Right ventricle myocardium superior (tissue), 1 donor: ENCODE data around the gene STAT2. TPM values are rescaled to one million over a fixed set of nuclear protein-coding genes. Genes with fewer than 3 reads are reported as not detected.
"Not testable (repeated sequence)": the region's sequence is repeated elsewhere in the genome, so short reads cannot be mapped to it uniquely, and the experiment has no call there.

Source experiments
- ATAC-seq: fragments of 200-7000 bp; cut with Tn5 transposase; one replicate; pipeline ENCODE4 v1.9.1; 2020; ENCODE audit warnings: mild to moderate bottlenecking; ENCODE audit not compliant: poor library complexity
- DNase-seq: peaks from one replicate; pipeline ENCODE4 v3.0.0-alpha.2; 2020
- intact Hi-C: fragments of 100-400 bp; cut with DNase I; formaldehyde crosslinking; loops from one replicate; pipeline ENCODE4 v1.11.2; 2022
- total RNA-seq: library from RNA; stranded (reverse); fragmentation: NEBNext Ultra II Directional; extraction: Animal tissue kit (Norgen Biotek cat#: 25700); gene quantifications from one replicate; pipeline ENCODE4 v1.2.1, GENCODE V29; 2021
- donor health status: DM: no; HTN: yes; CAD: no; lungs with severe emphysema.

Gene STAT2
- total RNA-seq, 1 donor from 2014 or later, result 28.3 TPM

DNA sequence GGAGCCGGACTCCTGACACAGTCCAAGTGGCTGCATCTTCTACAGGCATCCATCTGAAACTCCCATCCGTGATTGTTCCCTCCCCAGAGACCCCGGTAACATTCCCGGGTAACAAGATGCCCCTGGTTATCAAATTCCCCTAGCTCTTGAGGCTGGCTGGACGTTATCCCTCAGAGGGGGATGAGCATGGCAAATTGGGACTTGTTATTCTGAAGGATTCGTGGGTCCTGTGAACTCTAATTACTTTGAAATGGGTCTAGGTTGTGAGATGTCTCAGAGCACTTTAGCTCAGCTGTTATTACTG, 25.5 kb downstream of the STAT2 start:
- ATAC-seq (no peak), DNase-seq (no peak)
- intact Hi-C loops, result no loop called here

DNA sequence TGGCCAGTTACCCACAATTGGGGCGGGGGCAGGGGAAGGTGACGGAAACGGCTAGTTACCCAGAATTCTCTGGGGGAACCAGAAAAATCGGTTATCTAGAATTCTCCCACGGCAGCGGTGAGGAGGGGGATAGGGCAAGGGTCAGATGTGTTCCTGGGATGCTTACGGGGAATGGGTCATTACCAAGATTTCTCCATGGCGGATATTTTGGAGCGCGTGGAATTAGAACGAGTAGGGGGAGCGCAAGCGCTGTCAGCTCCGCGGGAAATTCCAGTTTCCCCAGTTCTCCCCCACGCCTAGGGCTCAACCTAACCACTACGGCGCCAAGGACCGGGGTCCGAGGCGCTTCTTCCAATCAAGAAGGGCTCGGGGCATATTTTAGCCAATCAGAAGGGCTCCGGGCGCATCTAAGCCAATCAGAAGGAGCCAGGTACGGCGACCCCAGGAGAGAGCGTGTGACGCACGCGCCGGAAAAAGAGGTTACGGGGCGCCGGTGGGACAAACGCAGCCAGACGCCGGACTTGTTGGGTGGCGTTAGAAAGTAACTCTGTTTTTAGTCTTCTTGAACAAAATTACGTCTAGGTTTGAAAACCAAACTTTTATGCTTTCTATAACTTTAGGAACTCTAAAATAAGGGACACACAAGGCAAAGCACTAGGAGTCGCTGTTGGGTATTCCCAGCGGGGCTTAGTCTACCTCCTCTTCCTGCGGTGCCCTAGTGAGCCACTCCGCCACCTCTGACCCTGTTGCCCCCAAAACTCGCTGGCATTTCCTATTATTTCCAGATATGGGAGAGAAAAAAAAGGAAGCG, 26.0 kb downstream of the STAT2 start, which contains the start of gene PAN2:
Gene PAN2 (minus strand): TSS at position 322 of the 811 bp plus-strand sequence. CDS start 906 bp downstream, outside the sequence.
- ATAC-seq (peak; percentile 99), DNase-seq (peak; percentile 97)
- intact Hi-C loops, result no loop called here

DNA sequence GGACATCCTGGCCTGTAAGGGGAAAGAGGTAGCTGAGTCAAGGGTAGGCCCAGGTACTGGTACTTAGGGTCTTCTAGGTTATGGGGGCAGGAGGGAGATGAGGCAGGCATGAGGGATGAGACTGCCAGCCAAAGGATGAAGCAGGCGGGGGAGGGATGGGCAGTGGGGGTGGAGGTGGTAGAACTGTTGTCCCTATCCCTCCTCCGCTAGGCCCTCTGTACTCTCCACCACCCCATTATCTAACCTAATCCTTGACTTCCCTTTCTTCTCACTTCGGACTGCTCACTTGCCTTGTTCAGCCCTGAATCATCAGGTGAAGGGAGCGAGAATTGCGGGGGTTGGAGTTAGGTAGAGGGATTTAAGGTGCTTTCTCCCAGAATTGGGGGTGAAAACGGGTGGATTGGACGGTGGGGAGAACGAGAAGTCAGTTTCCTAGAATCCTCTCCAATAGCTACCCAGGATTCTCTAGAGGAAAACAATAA, 26.7 kb downstream of the STAT2 start:
- peak; percentile 3 for ATAC-seq
- no peak for DNase-seq
- intact Hi-C loops, result no loop called here

DNA sequence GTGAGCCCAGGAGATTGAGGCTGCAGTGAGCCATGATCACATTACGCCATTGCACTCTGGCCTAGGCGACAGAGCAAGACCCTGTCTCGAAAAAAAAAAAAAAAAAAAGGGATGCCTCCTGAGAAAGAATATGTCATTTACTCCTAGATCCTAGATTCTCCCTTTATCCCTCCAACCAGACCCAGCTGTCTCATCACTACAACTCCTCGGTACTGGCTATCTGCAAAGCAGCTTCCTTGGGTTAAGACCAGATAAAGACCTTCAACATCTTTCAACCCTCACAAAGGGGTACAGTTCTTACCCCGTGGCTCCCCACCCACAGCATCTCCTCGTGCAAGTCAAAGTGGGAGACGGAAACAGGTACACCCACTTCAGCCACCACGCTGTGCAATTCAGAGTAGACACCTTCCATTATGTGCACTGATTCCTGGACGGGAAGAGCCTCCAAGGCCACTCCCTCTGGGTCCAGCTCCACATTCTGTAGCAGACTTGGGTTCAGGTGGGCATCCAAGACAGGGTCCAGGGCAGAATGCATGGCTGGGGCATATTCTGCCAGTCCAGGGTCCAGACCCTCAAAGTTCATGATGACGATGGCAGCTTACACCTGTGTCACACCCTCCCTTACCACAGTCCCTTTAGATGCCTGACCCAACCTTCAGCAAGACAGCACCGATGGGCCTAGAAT, 27.3 kb downstream of the STAT2 start:
- DNase-seq (no peak), ATAC-seq (no peak)
- intact Hi-C loops, result no loop called here

DNA sequence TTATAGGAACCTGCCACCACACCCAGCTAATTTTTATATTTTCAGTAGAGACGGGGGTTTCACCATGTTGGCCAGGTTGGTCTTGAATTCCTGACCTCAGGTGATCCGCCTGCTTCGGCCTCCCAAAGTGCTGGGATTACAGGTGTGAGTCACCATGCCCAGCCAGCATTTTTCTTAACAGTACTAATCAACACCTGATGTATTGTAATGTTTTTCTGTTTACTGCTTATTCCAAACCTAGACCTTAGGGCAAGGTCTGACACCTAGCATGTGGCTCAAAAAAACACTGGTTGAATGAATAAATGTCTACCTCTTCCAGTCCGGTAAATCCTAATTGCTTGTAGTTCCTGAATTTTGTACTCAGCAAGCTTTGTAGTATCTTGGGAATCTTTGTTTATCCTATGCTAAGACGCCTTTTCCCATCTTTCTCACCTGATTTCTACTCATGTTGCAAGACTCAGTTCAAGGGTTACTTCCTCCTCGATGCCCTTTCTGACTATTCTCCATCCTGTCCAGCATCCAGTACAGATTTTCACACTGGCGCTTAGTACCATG, 28.9 kb downstream of the STAT2 start:
- ATAC-seq, result no peak

DNA sequence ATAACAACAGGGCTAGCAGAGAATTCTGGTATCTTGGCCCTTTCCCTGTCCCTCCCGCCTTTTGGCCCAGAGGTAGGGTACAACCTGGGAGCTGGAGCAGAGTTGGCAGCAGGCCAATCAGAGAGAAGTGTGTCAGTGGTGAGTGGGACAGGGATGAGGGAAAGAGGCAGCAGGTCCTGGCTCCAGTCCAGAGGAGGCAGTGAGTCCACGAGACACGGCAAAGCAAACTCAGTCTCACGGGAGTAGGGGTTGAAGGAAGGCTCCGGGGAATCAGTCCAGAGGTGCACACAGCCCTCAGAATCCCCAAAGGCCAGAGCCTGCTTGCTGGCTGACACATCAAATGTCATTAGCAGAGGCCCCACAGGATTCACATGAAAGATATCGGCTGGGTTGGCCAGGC, 33.4 kb downstream of the STAT2 start:
- intact Hi-C loops, result no loop called here
- ATAC-seq (peak; percentile 22), DNase-seq (peak; percentile 42)

More for the DNA sequence above, 28.9 kb downstream of the STAT2 start:
- intact Hi-C loops, result no loop called here
- no peak for DNase-seq

DNA sequence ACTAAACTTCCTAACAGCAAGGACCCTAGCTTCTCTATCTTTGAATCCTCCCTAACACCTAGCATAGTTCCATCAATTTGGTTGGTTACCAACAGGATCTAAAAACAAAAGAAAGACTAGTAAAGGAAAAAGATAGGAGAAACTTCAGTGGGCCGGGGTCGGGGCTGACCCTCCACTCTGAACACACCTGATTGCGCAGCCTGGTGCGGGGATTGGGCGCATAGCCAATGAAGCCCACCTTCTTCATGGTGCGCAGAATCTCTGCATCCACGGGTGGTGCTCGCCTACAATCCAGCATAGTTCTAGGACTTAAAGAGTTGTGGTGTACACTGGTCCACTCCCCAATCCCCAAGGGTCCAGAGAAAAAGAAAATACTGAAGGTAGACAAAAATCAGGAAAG, 33.8 kb downstream of the STAT2 start:
- intact Hi-C loops, result no loop called here
- ATAC-seq (no peak), DNase-seq (no peak)

DNA sequence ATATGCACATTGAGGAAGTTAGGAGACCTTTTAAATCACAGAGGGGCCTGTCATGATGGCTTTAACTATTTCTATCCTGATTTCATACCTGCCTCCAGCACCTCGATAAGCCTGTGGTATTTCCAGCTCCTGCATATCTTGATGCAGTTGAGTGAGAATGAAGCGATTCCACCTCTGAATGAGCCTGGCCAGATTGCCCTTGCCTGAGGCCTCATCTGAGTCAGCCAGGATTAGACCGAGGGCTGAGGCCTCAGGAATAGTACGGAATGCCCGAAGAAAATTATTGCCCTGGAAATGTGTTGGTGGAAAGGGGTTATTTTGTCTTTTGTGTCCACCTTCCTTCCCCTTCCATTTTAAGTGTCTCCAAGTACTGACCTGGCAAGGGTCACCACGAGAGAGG, 35.7 kb downstream of the STAT2 start:
- ATAC-seq (no peak), DNase-seq (no peak)
- intact Hi-C loops, result no loop called here

DNA sequence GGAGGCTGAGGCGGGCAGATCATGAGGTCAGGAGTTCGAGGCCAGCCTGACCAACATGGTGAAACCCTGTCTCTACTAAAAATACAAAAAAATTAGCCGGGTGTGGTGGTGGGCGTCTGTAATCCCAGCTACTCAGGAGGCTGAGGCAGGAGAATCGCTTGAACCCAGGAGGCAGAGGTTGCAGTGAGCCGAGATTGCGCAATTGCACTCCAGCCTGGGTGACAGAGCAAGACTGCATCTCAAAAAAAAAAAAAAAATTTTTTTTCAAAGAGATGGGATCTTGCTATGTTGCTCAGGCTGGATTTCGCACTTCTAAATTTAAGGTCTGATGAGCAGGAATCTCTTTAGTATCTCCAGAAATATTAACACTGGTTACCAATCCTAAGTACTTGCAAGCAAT, 38.3 kb downstream of the STAT2 start:
- intact Hi-C loops, DNase-seq, ATAC-seq: not testable (repeated sequence)

DNA sequence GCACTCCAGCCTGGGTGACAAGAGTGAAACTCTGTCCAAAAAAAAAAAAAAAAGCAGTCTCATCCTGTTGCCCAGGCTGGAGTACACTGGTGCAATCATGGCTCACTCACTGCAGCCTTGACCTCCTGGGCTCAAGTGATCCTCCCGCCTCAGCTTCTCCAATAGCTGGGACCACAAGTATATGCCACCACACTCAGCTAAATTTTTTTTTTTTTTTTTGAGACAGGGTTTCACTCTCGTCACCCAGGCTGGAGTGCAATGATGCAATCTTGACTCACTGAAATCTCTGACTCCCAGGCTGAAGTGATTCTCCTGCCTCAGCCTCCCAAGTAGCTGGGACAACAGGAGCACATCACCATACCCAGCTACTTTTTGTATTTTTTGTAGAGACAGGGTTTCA, 38.9 kb downstream of the STAT2 start:
- ATAC-seq, result no peak
- intact Hi-C loops, result no loop called here
- no peak for DNase-seq

DNA sequence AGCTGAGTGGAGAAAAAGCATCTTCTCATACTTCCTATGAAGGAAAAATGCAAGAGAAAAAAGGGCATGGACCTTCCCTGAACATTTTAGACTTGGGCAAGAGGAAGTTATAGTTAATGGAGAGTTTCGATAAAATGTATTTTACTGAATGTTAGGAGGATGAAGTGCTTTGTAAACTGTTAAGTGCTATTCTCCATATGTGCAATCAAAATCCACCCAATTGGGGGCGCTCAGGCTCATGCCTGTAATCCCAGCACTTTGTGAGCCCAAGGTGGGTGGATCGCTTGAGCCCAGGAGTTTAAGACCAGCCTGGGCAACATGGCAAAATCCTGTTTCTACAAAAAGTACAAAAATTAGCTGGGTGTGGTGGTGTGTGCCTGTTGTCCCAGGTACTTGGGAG, 42.2 kb downstream of the STAT2 start:
- intact Hi-C loops, result no loop called here
- no peak for DNase-seq
- no peak for ATAC-seq

DNA sequence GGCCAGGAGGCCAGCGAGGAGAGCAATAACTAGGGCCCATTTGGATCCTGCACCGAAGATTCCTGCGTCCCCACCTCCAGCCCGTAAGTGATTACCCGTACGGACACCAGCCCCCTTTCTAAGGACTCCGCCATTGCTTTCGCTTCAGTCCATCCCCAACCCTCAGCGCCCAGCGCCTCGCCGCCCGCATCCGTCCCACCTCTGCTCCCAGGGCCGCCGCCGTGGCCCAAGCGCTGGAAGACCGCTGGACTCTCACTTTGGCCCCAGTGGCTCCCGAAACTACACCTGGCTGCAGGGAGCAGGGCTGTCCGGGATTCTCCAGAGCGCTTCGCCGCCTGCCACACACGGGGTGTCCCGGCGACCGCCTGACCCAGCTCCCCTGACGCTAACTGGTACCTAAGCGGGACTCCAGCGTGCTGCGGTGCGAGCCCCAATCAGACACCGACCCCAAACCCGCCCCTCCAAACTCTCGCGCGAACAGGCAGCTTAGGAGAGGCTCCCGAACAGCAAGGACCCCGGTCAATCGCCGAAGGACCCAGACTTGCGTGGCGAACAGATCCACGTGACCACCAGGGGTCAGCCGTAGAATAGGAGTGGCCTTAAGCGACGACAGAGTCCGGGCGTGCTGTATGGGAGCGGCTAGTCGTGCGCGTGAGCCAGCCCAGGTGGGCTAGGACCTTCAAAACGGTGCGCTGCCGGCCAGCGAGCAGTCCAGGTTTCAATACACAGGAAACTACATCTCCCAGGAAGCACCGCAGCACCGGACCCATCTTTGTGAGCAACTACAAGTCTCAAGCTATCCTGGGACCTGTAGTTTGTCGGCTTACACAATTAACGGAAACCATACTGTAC, 44.1 kb downstream of the STAT2 start, which contains the start of gene CNPY2:
Gene CNPY2 (minus strand): TSS at position 367 of the 852 bp plus-strand sequence. CDS start 771 bp downstream, outside the sequence.
- intact Hi-C loops, result no loop called here
- DNase-seq, result peak; percentile 97
- ATAC-seq, result peak; percentile 96

DNA sequence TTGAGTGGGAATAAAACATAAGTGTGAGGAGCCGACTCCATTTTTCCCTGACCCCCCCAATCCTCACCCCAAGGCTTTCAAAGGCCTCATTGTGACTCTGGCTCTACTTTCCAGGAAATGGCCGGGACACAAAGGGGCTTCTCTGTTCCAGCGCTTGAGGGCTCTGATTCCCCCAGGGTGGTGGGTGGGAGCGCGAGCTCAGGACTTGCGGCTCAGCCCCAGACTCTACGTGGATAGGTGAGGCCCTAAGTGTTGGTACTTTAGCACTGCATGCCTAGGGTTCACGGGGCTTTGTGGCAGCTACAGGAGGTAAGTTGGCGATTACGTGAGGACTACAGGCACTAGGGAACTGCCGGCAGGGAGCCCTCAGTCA, 44.7 kb downstream of the STAT2 start:
- intact Hi-C loops, result no loop called here
- DNase-seq (no peak), ATAC-seq (no peak)

DNA sequence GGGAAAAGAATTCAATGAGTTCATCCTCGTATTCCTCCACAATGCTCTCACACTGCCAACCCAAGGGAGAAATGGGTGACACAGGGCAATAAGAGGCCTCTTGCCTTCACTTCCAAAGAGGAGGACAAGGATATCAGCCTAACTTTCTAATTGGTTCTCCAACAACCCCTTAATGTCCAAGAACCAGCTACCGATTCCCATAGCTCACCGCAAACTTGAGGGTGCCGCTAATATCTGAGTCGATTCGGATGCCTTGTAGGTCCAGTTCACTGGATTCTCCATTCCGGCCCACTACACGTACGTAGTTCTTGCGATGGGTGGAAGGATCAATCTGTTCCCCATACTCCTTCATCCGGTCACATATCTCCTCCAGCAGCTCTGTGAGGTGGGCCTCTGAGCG, 48.9 kb downstream of the STAT2 start:
- no peak for ATAC-seq
- intact Hi-C loops, result no loop called here
- no peak for DNase-seq

DNA sequence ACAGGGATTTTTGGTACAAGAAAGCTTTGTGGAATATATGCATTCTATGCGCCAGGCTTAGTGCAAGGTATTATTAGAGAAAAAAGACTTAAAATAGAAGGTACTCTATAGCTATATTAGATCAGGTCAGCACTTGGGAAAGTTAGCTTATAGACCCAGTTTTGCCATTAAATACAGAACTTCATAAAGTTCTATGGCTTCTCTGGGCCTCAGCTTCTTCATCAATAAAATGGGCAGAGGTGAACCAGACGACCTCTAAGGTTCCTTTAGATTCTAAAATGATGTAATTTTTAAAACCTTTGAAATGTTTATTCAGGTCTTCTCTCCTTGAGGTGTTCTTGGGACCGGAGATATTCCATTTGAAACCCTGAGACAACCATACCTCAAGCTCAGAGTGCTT, 51.2 kb downstream of the STAT2 start:
- intact Hi-C loops, result no loop called here
- no peak for ATAC-seq
- no peak for DNase-seq

DNA sequence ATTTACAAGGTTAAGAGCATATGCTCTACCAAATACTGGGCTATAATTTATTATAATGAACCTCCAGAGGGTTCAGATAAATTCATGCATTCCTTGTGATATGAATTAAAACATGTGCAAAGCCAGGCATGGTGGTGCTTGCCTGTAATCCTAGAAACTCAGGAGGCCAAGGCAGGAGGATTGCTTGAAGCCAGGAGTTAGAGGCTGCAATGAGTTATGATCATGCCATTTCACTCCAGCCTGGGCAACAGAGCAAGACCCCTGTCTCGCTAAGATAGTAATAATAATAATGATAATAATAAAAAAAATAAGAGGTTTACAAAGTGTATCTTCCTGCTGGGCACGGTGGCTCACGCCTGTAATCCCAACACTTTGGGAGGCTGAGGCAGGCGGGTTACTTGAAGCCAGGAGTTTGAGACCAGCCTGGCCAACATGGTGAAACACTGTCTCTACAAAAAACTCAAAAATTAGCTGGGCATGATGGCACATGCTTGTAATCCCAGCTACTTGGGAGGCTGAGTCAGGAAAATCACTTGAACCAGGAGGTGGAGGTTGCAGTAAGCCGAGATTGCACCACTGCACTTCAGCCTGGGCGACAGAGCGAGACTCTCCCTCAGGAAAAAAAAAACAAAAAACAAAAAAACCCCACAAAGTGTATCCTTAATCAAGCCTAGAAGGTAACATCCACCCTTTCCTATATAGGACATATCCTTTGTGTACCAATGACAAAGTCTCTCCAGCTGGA, 52.5 kb downstream of the STAT2 start:
- intact Hi-C loops, result no loop called here
- ATAC-seq, result no peak

DNA sequence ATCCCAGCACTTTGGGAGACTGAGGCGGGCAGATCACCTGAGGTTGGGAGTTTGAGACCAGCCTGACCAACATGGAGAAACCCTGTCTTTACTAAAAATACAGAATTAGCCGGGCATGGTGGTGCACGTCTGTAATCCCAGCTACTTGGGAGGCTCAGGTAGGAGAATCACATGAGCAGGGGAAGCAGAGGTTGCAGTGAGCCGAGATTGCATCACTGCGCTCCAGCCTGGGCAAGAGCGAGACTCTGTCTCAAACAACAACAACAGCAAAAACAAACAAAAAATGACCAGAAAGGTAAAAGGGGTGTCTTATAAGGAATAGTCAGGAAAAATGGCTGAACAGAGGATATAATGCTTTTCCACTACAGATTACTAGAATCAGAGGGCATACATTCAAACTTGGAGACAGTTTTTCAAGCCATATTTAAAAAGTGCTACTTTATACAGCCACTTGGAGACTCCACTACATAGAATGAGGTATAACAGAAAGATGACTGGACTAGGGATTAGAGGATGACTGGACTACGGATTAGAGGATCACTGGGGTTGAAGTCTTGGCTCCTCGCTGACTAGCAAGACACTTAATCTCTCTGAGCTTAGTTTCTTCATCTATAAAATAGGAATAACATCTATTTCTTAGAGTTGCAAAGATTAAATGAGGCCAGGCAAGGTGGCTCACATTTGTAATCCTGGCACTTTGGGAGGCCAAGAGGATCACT, 54.9 kb downstream of the STAT2 start:
- no peak for ATAC-seq
- no peak for DNase-seq
- intact Hi-C loops, result no loop called here

More for the DNA sequence above, 52.5 kb downstream of the STAT2 start:
- DNase-seq, result no peak

DNA sequence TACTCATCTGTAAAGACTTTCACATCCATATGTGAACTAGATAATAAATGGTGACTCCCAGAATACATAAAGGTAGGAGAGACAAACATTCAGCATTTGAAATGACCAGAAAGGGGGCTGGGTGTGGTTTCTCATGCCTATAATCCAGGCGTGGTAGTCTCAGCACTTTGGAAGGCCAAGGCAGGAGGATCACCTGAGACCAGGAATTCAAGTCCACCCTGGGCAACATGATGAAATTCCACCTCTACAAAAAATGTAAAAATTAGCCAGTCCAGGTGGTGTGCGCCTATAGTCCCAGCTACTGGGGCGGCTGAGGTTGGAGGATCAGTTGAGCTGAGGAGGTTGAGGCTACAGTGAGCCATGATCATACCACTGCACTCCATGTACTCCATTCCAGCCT, 55.6 kb downstream of the STAT2 start:
- intact Hi-C loops, result no loop called here
- no peak for DNase-seq
- no peak for ATAC-seq
